Measurements from ENCODE around the gene CPNE9. TPM values are rescaled to one million over a fixed set of nuclear protein-coding genes. Genes with fewer than 3 reads are reported as not detected.
A peak's percentile ranks its signal among the peaks of the same experiment; 100 is the strongest.

CPNE9 gene
- total and polyA plus RNA-seq, 2 experiments from 2014 or later, result 7.0 to 8.8 TPM

GRCh38 chr3:9768141-9768775 is 64.6 kb downstream of the CPNE9 start:
- ATAC-seq, result no peak
- TF ChIP-seq EZH2 (IDR thresholded peaks at IDR 0.05; ENCODE audit: low read depth, unreplicated experiment), result no peak
- no peak for TF ChIP-seq JUNB (IDR thresholded peaks at IDR 0.05; ENCODE audit: unreplicated experiment)
- TF ChIP-seq STAT1 (IDR thresholded peaks at IDR 0.05; ENCODE audit: unreplicated experiment), result no peak
- TF ChIP-seq CTCF (conservative IDR thresholded peaks at IDR 0.05; ENCODE audit: low read depth in 2 of 2), result no peak
- TF ChIP-seq EZH2phosphoT487 (IDR thresholded peaks at IDR 0.05; ENCODE audit: unreplicated experiment), result no peak
- H3K4me3 Mint-ChIP-seq, result no peak overlapping the region

DNA sequence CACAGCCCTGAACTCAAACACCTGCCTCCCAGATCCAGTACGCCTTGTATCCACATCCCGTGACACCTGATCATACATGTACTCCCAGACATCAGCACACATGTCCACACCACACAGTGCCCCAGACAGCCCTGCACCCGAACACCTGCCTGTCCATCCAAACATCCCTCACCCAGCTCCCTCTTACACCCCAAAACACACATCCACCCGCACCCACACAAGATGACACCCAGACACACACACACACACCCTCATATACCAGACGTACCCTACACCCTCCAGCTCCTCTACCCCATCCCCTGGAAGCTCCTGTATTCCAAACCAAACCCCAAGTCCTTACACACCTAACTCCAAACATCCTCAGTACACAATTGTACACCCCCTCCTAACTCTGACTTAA is 65.4 kb downstream of the CPNE9 start:
- Histone ChIP-seq H3K9me2 (ENCODE audit: insufficient read depth) (no peaks in the 10 kb centered on the region), H3K27me3 (ENCODE audit: insufficient read depth) (peaks cover 62% of the 10 kb centered on the region), H3F3A (replicated peaks; ENCODE audit: low read depth) (no peaks in the 10 kb centered on the region), H4K20me1 (replicated peaks; ENCODE audit: insufficient read depth) (no peaks in the 10 kb centered on the region), H2AFZ (no peak overlapping the region), H3K79me2 (replicated peaks; ENCODE audit: insufficient read depth) (no peaks in the 10 kb centered on the region), H3K4me3 (peak overlapping the region; percentile 68), H3K27ac (ENCODE audit: low read depth) (no peak overlapping the region), H3K36me3 (ENCODE audit: insufficient read depth) (no peaks in the 10 kb centered on the region), H3K4me1 (ENCODE audit: insufficient read depth) (no peaks in the 10 kb centered on the region), H3K4me2 (peak overlapping the region; percentile 85)
- no peak overlapping the region for H3K27ac Mint-ChIP-seq
- no peaks in the 10 kb centered on the region for H3K9me3 Mint-ChIP-seq
- peaks cover 18% of the 10 kb centered on the region for H3K4me1 Mint-ChIP-seq
- H3K27me3 Mint-ChIP-seq (ENCODE audit: insufficient read depth, low read depth, poor library complexity), result peaks cover 42% of the 10 kb centered on the region
- H3K4me3 Mint-ChIP-seq, result peak overlapping the region; percentile 64
- ATAC-seq (no peak), DNase-seq (ENCODE audit: low spot score) (no peak)
- no peaks in the 10 kb centered on the region for H3K36me3 Mint-ChIP-seq (ENCODE audit: low read depth)
- TF ChIP-seq REST (IDR thresholded peaks at IDR 0.05; ENCODE audit: unreplicated experiment), result no peak
- no peak for TF ChIP-seq STAT1 (IDR thresholded peaks at IDR 0.05; ENCODE audit: unreplicated experiment)
- TF ChIP-seq NANOG (IDR thresholded peaks at IDR 0.05; ENCODE audit: borderline replicate concordance), result no peak

More at GRCh38 chr3:9768141-9768775, 64.6 kb downstream of the CPNE9 start:
- H3K27ac Mint-ChIP-seq, result no peak overlapping the region
- no peaks in the 10 kb centered on the region for H3K9me2 ChIP-seq (ENCODE audit: insufficient read depth)
- no peaks in the 10 kb centered on the region for H3F3A ChIP-seq (replicated peaks; ENCODE audit: low read depth)
- no peaks in the 10 kb centered on the region for H3K36me3 Mint-ChIP-seq (ENCODE audit: low read depth)
- H3K9me3 Mint-ChIP-seq, result no peaks in the 10 kb centered on the region
- no peaks in the 10 kb centered on the region for H3K79me2 ChIP-seq (replicated peaks; ENCODE audit: insufficient read depth)
- no peaks in the 10 kb centered on the region for H3K36me3 ChIP-seq (ENCODE audit: insufficient read depth)
- H3K4me1 ChIP-seq (ENCODE audit: insufficient read depth), result no peaks in the 10 kb centered on the region
- H3K4me3 ChIP-seq, result no peak overlapping the region
- peaks cover 62% of the 10 kb centered on the region for H3K27me3 ChIP-seq (ENCODE audit: insufficient read depth)
- no peak overlapping the region for H3K4me2 ChIP-seq
- H3K27me3 Mint-ChIP-seq (ENCODE audit: insufficient read depth, low read depth, poor library complexity), result peaks cover 42% of the 10 kb centered on the region
- H2AFZ ChIP-seq, result no peak overlapping the region
- no peak overlapping the region for H3K27ac ChIP-seq (ENCODE audit: low read depth)
- H3K4me1 Mint-ChIP-seq, result peaks cover 18% of the 10 kb centered on the region
- H4K20me1 ChIP-seq (replicated peaks; ENCODE audit: insufficient read depth), result no peaks in the 10 kb centered on the region
- DNase-seq (ENCODE audit: low spot score), result no peak
